Measurements from ENCODE around the gene ZNF132.
"Not testable (repeated sequence)": the region's sequence is repeated elsewhere in the genome, so short reads cannot be mapped to it uniquely, and the experiment has no call there.

Gene ZNF132

GRCh38 chr19:58439576-58440554 lies at the start of gene ZNF132:
Gene ZNF132, minus strand, starts transcription at chr19:58440153. Its CDS starts 332 bp downstream, at chr19:58439821.
- no peak for DNase-seq (ENCODE audit: extremely low spot score)
- CTCF ChIA-PET: no interaction called here
- no peak for TF ChIP-seq FOXA1 (IDR thresholded peaks at IDR 0.05)
- no peak for TF ChIP-seq ARNT (IDR thresholded peaks at IDR 0.05)
- no peak for TF ChIP-seq FOXM1 (IDR thresholded peaks at IDR 0.05; ENCODE audit: borderline replicate concordance)
- TF ChIP-seq FOXK2 (IDR thresholded peaks at IDR 0.05): no peak
- TF ChIP-seq ZNF384 (IDR thresholded peaks at IDR 0.05): no peak
- no peak for TF ChIP-seq BHLHE40 (IDR thresholded peaks at IDR 0.05; ENCODE audit: borderline replicate concordance)
- TF ChIP-seq PKNOX1 (IDR thresholded peaks at IDR 0.05): no peak
- TF ChIP-seq NFRKB (IDR thresholded peaks at IDR 0.05): no peak
- no peak for TF ChIP-seq L3MBTL2 (conservative IDR thresholded peaks at IDR 0.05)
- POLR2A ChIA-PET: no interaction called here

- peak; percentile 92 for TF ChIP-seq ZNF384 (IDR thresholded peaks at IDR 0.05)
- POLR2A ChIA-PET; DNase-seq (ENCODE audit: extremely low spot score); CTCF ChIA-PET: not testable (repeated sequence)
These were observed 44.4 kb upstream of the ZNF132 start for GRCh38 chr19:58484349-58484748.

GRCh38 chr19:58483776-58484175 lies 43.8 kb upstream of the ZNF132 start:
- TF ChIP-seq FOXK2 (IDR thresholded peaks at IDR 0.05) (no peak), LEF1 (IDR thresholded peaks at IDR 0.05; ENCODE audit: borderline replicate concordance) (no peak), NFRKB (IDR thresholded peaks at IDR 0.05) (no peak), FOXA1 (IDR thresholded peaks at IDR 0.05) (no peak), ELF4 (IDR thresholded peaks at IDR 0.05) (no peak), SP1 (IDR thresholded peaks at IDR 0.05) (no peak), BHLHE40 (IDR thresholded peaks at IDR 0.05; ENCODE audit: borderline replicate concordance) (no peak), L3MBTL2 (conservative IDR thresholded peaks at IDR 0.05) (no peak), PKNOX1 (IDR thresholded peaks at IDR 0.05) (no peak), ARNT (IDR thresholded peaks at IDR 0.05) (no peak), SUZ12 (IDR thresholded peaks at IDR 0.05) (no peak), FOXM1 (IDR thresholded peaks at IDR 0.05; ENCODE audit: borderline replicate concordance) (no peak), TARDBP (IDR thresholded peaks at IDR 0.05) (no peak), HDGF (IDR thresholded peaks at IDR 0.05; ENCODE audit: borderline replicate concordance) (no peak)
- ChIA-PET CTCF (no interaction called here), POLR2A (no interaction called here)
- DNase-seq (ENCODE audit: extremely low spot score): no peak

DNA sequence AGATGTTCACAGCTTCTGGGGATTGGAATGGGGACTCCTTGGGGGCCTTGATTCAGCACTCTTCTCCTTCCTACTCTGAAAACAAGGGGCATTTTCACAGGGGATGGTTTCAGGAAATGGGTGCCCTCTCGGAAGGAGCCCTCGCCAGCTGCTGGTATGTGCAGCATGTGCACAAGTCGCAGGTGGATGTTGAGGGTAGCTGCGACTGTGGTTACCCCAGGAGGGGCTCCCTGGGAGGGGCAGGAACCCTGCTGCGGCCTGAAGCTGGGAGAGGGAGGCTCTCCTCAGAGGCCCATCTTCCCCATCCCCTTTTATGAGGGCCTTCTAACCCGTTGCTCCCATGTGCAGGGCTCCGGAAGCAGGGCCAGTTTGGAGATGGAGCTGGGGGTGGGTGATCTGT lies 42.4 kb upstream of the ZNF132 start:
- ChIA-PET CTCF (no interaction called here), POLR2A (no interaction called here)
- no peak for DNase-seq (ENCODE audit: extremely low spot score)
- TF ChIP-seq L3MBTL2 (conservative IDR thresholded peaks at IDR 0.05) (no peak), FOXK2 (IDR thresholded peaks at IDR 0.05) (no peak), BHLHE40 (IDR thresholded peaks at IDR 0.05; ENCODE audit: borderline replicate concordance) (no peak), NFRKB (IDR thresholded peaks at IDR 0.05) (no peak), PKNOX1 (IDR thresholded peaks at IDR 0.05) (no peak), ZNF384 (IDR thresholded peaks at IDR 0.05) (no peak), SP1 (IDR thresholded peaks at IDR 0.05) (no peak), TARDBP (IDR thresholded peaks at IDR 0.05) (no peak), HDGF (IDR thresholded peaks at IDR 0.05; ENCODE audit: borderline replicate concordance) (no peak), ELF4 (IDR thresholded peaks at IDR 0.05) (no peak), CTBP1 (IDR thresholded peaks at IDR 0.05; ENCODE audit: borderline replicate concordance) (no peak), SUZ12 (IDR thresholded peaks at IDR 0.05) (no peak), ARNT (IDR thresholded peaks at IDR 0.05) (no peak), FOXA1 (IDR thresholded peaks at IDR 0.05) (no peak), FOXM1 (IDR thresholded peaks at IDR 0.05; ENCODE audit: borderline replicate concordance) (no peak), LEF1 (IDR thresholded peaks at IDR 0.05; ENCODE audit: borderline replicate concordance) (no peak)

DNA sequence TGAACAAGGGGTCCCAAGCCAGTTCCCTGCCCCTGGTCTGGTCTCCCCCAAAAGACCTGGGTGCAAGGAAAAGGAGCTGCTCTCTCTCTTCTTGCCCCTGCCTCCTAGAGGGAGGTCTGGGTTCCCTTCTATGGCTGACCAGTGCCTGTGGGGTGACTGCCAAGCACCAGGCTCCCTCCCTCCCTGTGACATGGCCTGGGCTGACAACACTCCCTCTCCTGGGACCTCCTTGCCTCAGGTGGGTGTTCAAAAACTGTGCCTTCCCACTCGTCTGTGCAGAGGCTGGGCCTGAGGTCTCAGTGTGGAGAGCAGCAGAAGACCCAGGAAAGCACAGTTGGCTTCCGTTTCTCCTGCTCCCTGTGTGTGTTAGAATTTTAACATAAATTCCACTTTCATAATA lies 40.9 kb upstream of the ZNF132 start:
- TF ChIP-seq LEF1 (IDR thresholded peaks at IDR 0.05; ENCODE audit: borderline replicate concordance) (no peak), L3MBTL2 (conservative IDR thresholded peaks at IDR 0.05) (no peak), FOXK2 (IDR thresholded peaks at IDR 0.05) (no peak), PKNOX1 (IDR thresholded peaks at IDR 0.05) (no peak), BHLHE40 (IDR thresholded peaks at IDR 0.05; ENCODE audit: borderline replicate concordance) (no peak), NFRKB (IDR thresholded peaks at IDR 0.05) (no peak), ZNF384 (IDR thresholded peaks at IDR 0.05) (no peak), FOXA1 (IDR thresholded peaks at IDR 0.05) (no peak), ELF4 (IDR thresholded peaks at IDR 0.05) (no peak), HDGF (IDR thresholded peaks at IDR 0.05; ENCODE audit: borderline replicate concordance) (no peak), SUZ12 (IDR thresholded peaks at IDR 0.05) (no peak), ARNT (IDR thresholded peaks at IDR 0.05) (no peak), TARDBP (IDR thresholded peaks at IDR 0.05) (no peak), CTBP1 (IDR thresholded peaks at IDR 0.05; ENCODE audit: borderline replicate concordance) (no peak), FOXM1 (IDR thresholded peaks at IDR 0.05; ENCODE audit: borderline replicate concordance) (no peak), SP1 (IDR thresholded peaks at IDR 0.05) (no peak)
- no peak for DNase-seq (ENCODE audit: extremely low spot score)
- ChIA-PET POLR2A (no interaction called here), CTCF (no interaction called here)
